ENCODE measurements around the gene KLHL24. TPM values are rescaled to one million over a fixed set of nuclear protein-coding genes. Genes with fewer than 3 reads are reported as not detected.

The KLHL24 gene
- total RNA-seq, 1 experiment from 2014 or later: 17.7 TPM

DNA sequence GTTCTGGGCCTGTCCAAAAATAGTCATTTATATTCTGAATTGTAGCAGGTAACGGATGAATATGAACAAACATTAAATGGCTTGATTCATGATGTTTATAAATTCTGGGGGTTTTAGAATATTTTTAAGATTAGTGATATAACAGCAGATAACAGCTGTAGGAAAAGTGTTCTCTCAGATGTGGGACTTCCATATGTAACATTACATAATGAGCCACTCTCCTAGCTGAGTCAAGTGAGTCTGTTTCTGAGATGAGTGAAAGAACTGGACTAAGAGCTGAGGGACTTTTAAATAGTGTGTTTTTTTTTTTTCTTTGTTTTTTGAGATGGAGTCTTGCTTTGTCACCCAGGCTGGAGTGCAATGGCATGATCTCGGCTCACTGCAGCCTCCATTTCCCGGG, 76.1 kb downstream of the KLHL24 start:
- no peak overlapping the region for H3K4me2 ChIP-seq (ENCODE audit: insufficient read depth, insufficient read length, low read length)

More for the DNA sequence above, 76.1 kb downstream of the KLHL24 start:
- H2AFZ ChIP-seq (ENCODE audit: low read length): no peak overlapping the region
- H3K23ac ChIP-seq (ENCODE audit: insufficient read length, low read depth, low read length): no peak overlapping the region
- Mint-ChIP-seq H3K36me3 (ENCODE audit: insufficient read depth in 1 of 3, low read depth in 3 of 3) (peaks cover 2 to 18% (median 8%) of the 10 kb centered on the region in 3 experiments; a peak in 6 of 7 replicates), H3K9me3 (no peaks in the 10 kb centered on the region), H3K4me1 (no peaks in the 10 kb centered on the region), H3K27me3 (ENCODE audit: low read depth) (no peaks in the 10 kb centered on the region), H3K27ac (0 out of 7 replicates have a peak overlapping the region, but pooled peaks of 1 of the 3 experiments have one; percentile 40), H3K4me3 (no peak overlapping the region)
- no peak overlapping the region for H3K4ac ChIP-seq (ENCODE audit: low read depth, low read length)
- no peak overlapping the region for H4K8ac ChIP-seq (replicated peaks; ENCODE audit: insufficient read length, low read depth, low read length)
- H3K79me2 ChIP-seq (ENCODE audit: insufficient read depth, low read length): peaks cover 21% of the 10 kb centered on the region; the same call in 1 of the 2 replicates
- no peaks in the 10 kb centered on the region for H3K9me3 ChIP-seq (ENCODE audit: control insufficient read depth, low read depth, low read length)
- peaks cover 7% of the 10 kb centered on the region for H3K79me1 ChIP-seq (ENCODE audit: insufficient read depth, low read depth, low read length, poor library complexity, severe bottlenecking)
- no peak overlapping the region for H3T11ph ChIP-seq (ENCODE audit: low read length)
- H2BK12ac ChIP-seq (ENCODE audit: insufficient read length, low read depth, low read length): no peak overlapping the region
- no peak overlapping the region for H2BK20ac ChIP-seq (ENCODE audit: low read depth, low read length, poor library complexity, severe bottlenecking)
- H3K27ac ChIP-seq (ENCODE audit: insufficient read length, low read depth, low read length): no peak overlapping the region
- no peaks in the 10 kb centered on the region for H3K27me3 ChIP-seq (ENCODE audit: insufficient read depth, low read length)
- H2BK5ac ChIP-seq (ENCODE audit: insufficient read length, low read length): no peak overlapping the region
- H4K91ac ChIP-seq (ENCODE audit: insufficient read length, low read depth, low read length): no peak overlapping the region
- no peak overlapping the region for H3K14ac ChIP-seq (ENCODE audit: insufficient read depth, low read length)
- H3K56ac ChIP-seq (ENCODE audit: insufficient read length, low read depth, low read length): no peak overlapping the region
- DNase-seq: no peak
- H2BK120ac ChIP-seq (ENCODE audit: low read depth, low read length, poor library complexity, severe bottlenecking): no peak overlapping the region
- WGBS (ENCODE audit: extremely low coverage, insufficient read length, low lambda C conversion rate): no CpG with 5 or more reads among the region's 3 CpGs
- H2AK5ac ChIP-seq (ENCODE audit: insufficient read length, low read length): no peak overlapping the region
- no peak overlapping the region for H3K9ac ChIP-seq (ENCODE audit: extremely low read depth, insufficient read length, low read length)
- TF ChIP-seq, protein P1, sequence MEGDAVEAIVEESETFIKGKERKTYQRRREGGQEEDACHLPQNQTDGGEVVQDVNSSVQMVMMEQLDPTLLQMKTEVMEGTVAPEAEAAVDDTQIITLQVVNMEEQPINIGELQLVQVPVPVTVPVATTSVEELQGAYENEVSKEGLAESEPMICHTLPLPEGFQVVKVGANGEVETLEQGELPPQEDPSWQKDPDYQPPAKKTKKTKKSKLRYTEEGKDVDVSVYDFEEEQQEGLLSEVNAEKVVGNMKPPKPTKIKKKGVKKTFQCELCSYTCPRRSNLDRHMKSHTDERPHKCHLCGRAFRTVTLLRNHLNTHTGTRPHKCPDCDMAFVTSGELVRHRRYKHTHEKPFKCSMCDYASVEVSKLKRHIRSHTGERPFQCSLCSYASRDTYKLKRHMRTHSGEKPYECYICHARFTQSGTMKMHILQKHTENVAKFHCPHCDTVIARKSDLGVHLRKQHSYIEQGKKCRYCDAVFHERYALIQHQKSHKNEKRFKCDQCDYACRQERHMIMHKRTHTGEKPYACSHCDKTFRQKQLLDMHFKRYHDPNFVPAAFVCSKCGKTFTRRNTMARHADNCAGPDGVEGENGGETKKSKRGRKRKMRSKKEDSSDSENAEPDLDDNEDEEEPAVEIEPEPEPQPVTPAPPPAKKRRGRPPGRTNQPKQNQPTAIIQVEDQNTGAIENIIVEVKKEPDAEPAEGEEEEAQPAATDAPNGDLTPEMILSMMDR (conservative IDR thresholded peaks at IDR 0.05): no peak
- no peaks in the 10 kb centered on the region for H3K23me2 ChIP-seq (ENCODE audit: insufficient read length, low read depth, low read length, poor library complexity, severe bottlenecking)
- no peaks in the 10 kb centered on the region for H3K4me1 ChIP-seq (ENCODE audit: insufficient read depth, low read length)
- H4K20me1 ChIP-seq (ENCODE audit: control insufficient read depth, insufficient read depth, insufficient read length): no peaks in the 10 kb centered on the region
- H2BK15ac ChIP-seq (ENCODE audit: low read depth, low read length): no peak overlapping the region
- H4K5ac ChIP-seq (ENCODE audit: insufficient read length, low read depth, low read length): no peak overlapping the region
- no peak overlapping the region for H3K18ac ChIP-seq (ENCODE audit: insufficient read length, low read depth, low read length)

All from H9 (cell line).